ENCODE data around the gene ADPRHL1. TPM values are rescaled to one million over a fixed set of nuclear protein-coding genes. Genes with fewer than 3 reads are reported as not detected.

ADPRHL1 gene
- total RNA-seq, 1 experiment from 2014 or later, result 11.5 TPM

DNA sequence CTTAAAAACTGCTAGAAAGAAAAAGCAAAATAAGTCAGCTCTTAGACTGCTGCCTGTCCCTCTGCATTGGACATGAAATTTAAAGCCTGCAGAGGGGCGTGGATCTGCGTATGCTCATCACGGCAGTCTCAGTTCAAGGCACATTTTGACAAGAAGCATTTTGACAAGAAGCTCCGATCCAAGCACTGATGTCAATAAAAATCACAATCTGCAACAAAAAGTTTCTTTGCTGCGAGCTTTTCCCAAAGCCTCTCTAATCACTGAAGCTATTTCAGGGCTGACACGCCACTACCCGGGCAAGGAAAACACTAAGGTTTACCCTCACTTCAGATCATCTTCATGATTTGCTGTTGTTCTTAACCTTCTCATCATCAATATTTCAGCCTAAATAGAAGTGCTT is 29.8 kb upstream of the ADPRHL1 start:
- Histone ChIP-seq H3K4me2 (no peak overlapping the region), H2AFZ (no peak overlapping the region), H3K79me2 (ENCODE audit: low read depth) (peaks cover 57% of the 10 kb centered on the region), H3K4me3 (no peak overlapping the region), H3K27ac (no peak overlapping the region), H3K4me1 (replicated peaks; ENCODE audit: insufficient read depth) (no peaks in the 10 kb centered on the region), H3K27me3 (ENCODE audit: insufficient read depth, low read depth) (no peaks in the 10 kb centered on the region), H3F3A (ENCODE audit: insufficient read depth, low read depth) (peaks cover 5% of the 10 kb centered on the region; the same call in 1 of the 2 replicates), H3K9me3 (ENCODE audit: insufficient read depth, low read depth) (no peaks in the 10 kb centered on the region), H4K20me1 (ENCODE audit: insufficient read depth) (peaks cover 28% of the 10 kb centered on the region), H3K36me3 (ENCODE audit: low read depth) (peaks cover 28% of the 10 kb centered on the region), H3K9me2 (ENCODE audit: insufficient read depth) (no peaks in the 10 kb centered on the region)
- ChIA-PET CTCF (no interaction called here), POLR2A (ENCODE audit: unreplicated experiment) (no interaction called here)
- intact Hi-C loops (cut with micrococcal nuclease; ENCODE audit: unreplicated experiment), result no loop called here
- no TSS peak for BruUV-seq (replicated peaks)
- no peak for DNase-seq
- no peak for TF ChIP-seq EZH2 (IDR thresholded peaks at IDR 0.05; ENCODE audit: low read depth)
- TF ChIP-seq CTCF (conservative IDR thresholded peaks at IDR 0.05), result no peak

- H3K79me2 ChIP-seq (ENCODE audit: low read depth), result peaks cover 22% of the 10 kb centered on the region
- no TSS peak for BruUV-seq (replicated peaks)
- H3K27me3 ChIP-seq (ENCODE audit: insufficient read depth, low read depth), result no peaks in the 10 kb centered on the region
- H2AFZ ChIP-seq, result no peak overlapping the region
- no peak overlapping the region for H3K4me3 ChIP-seq
- H3K9me3 ChIP-seq (ENCODE audit: insufficient read depth, low read depth), result no peaks in the 10 kb centered on the region
- ChIA-PET CTCF (no interaction called here), POLR2A (ENCODE audit: unreplicated experiment) (interaction anchor here (0.6 kb wide), 1 partner anchor 83 kb away, joined by 4 read pairs; no protein-coding TSS in a partner anchor)
- no peak overlapping the region for H3K4me2 ChIP-seq
- H3K9me2 ChIP-seq (ENCODE audit: insufficient read depth), result no peaks in the 10 kb centered on the region
- intact Hi-C loops (cut with micrococcal nuclease; ENCODE audit: unreplicated experiment), result no loop called here
- H3K4me1 ChIP-seq (replicated peaks; ENCODE audit: insufficient read depth), result no peaks in the 10 kb centered on the region
- no peak for DNase-seq
- H4K20me1 ChIP-seq (ENCODE audit: insufficient read depth), result peaks cover 13% of the 10 kb centered on the region
- H3F3A ChIP-seq (ENCODE audit: insufficient read depth, low read depth), result no peaks in the 10 kb centered on the region; the same call in 1 of the 2 replicates
- peaks cover 42% of the 10 kb centered on the region for H3K36me3 ChIP-seq (ENCODE audit: low read depth)
- TF ChIP-seq EZH2 (IDR thresholded peaks at IDR 0.05; ENCODE audit: low read depth) (no peak), CTCF (conservative IDR thresholded peaks at IDR 0.05) (no peak)
- no peak overlapping the region for H3K27ac ChIP-seq
Observed at GRCh38 chr13:113479179-113479578, 25.9 kb upstream of the ADPRHL1 start.

GRCh38 chr13:113477724-113478123 is 24.4 kb upstream of the ADPRHL1 start:
- Histone ChIP-seq H2AFZ (no peak overlapping the region), H3K4me3 (no peak overlapping the region), H4K20me1 (ENCODE audit: insufficient read depth) (peaks cover 13% of the 10 kb centered on the region), H3K4me1 (replicated peaks; ENCODE audit: insufficient read depth) (no peaks in the 10 kb centered on the region), H3K27ac (no peak overlapping the region), H3K79me2 (ENCODE audit: low read depth) (peaks cover 10% of the 10 kb centered on the region; the same call in 1 of the 2 replicates), H3K4me2 (no peak overlapping the region), H3K9me3 (ENCODE audit: insufficient read depth, low read depth) (no peaks in the 10 kb centered on the region), H3K9me2 (ENCODE audit: insufficient read depth) (no peaks in the 10 kb centered on the region), H3K27me3 (ENCODE audit: insufficient read depth, low read depth) (no peaks in the 10 kb centered on the region), H3K36me3 (ENCODE audit: low read depth) (peaks cover 42% of the 10 kb centered on the region), H3F3A (ENCODE audit: insufficient read depth, low read depth) (no peaks in the 10 kb centered on the region; the same call in 1 of the 2 replicates)
- no peak for DNase-seq
- BruUV-seq (replicated peaks), result no TSS peak
- TF ChIP-seq CTCF (conservative IDR thresholded peaks at IDR 0.05) (no peak), EZH2 (IDR thresholded peaks at IDR 0.05; ENCODE audit: low read depth) (no peak)
- CTCF ChIA-PET, result no interaction called here
- POLR2A ChIA-PET (ENCODE audit: unreplicated experiment), result no interaction called here
- intact Hi-C loops (cut with micrococcal nuclease; ENCODE audit: unreplicated experiment), result no loop called here
